H1 (cell line): Measurements from ENCODE around the gene SLC9B2. TPM values are rescaled to one million over a fixed set of nuclear protein-coding genes. Genes with fewer than 3 reads are reported as not detected.

Source experiments
- CTCF ChIA-PET: fragments of 300-600 bp; sonication (Branson Sonifier 250); formaldehyde crosslinking; loops from one replicate; lab custom pipeline; 2021; ENCODE audit not compliant: partially characterized antibody; lab: Charles Lee
- POLR2A ChIA-PET: fragments of 300-600 bp; sonication (Branson Sonifier 250); formaldehyde crosslinking; loops from one replicate; lab custom pipeline; 2021; ENCODE audit warnings: inconsistent platforms; ENCODE audit not compliant: partially characterized antibody; lab: Charles Lee
- DNase-seq, 2 experiments: peaks; one replicate each; pipeline versions ENCODE4 v3.0.0 to v3.0.0-alpha.2; 2010 to 2022; ENCODE audit warnings: low spot score in 2 of 2, low read depth in 1 of 2, mixed read lengths in 1 of 2
- FAIRE-seq: peaks from 2 replicates; lab custom pipeline; 2011; peaks lifted over from hg19 to GRCh38; lab: Jason Lieb, UNC
- H2AFZ ChIP-seq: 2 replicates; pipeline ENCODE4 v1.8.1; 2012; ENCODE audit warnings: low read length, inconsistent platforms
- H2AK5ac ChIP-seq: 2 replicates; pipeline ENCODE4 v1.6.1; 2013; ENCODE audit warnings: low read depth, low read length
- H2BK120ac ChIP-seq: replicated peaks from 2 replicates; pipeline ENCODE3; 2013; ENCODE audit warnings: low read depth, low read length, inconsistent platforms
- H2BK12ac ChIP-seq: 2 replicates; pipeline ENCODE4 v1.6.1; 2013; ENCODE audit warnings: low read depth, low read length
- H2BK15ac ChIP-seq: 2 replicates; pipeline ENCODE4 v1.6.1; 2013; ENCODE audit warnings: low read length
- H2BK20ac ChIP-seq: 2 replicates; pipeline ENCODE4 v1.6.1; 2013; ENCODE audit warnings: low read length
- H2BK5ac ChIP-seq: 2 replicates; pipeline ENCODE4 v1.6.1; 2013; ENCODE audit warnings: low read depth, low read length
- H3K14ac ChIP-seq: 2 replicates; pipeline ENCODE4 v1.6.1; 2013; ENCODE audit warnings: inconsistent platforms; ENCODE audit not compliant: insufficient read length
- H3K18ac ChIP-seq: 2 replicates; pipeline ENCODE4 v1.6.1; 2013; ENCODE audit warnings: low read length; ENCODE audit errors: extremely low read depth
- H3K23ac ChIP-seq: 2 replicates; pipeline ENCODE4 v1.6.1; 2013; ENCODE audit warnings: inconsistent platforms; ENCODE audit not compliant: insufficient read length
- H3K23me2 ChIP-seq: 2 replicates; pipeline ENCODE4 v1.6.1; 2013; ENCODE audit warnings: low read depth, low read length
- H3K27ac ChIP-seq: 2 replicates; pipeline ENCODE4 v1.6.1; 2011; ENCODE audit warnings: low read depth, low read length, inconsistent platforms
- H3K27me3 ChIP-seq, 4 experiments: replicated peaks in 1 of 4; 1 replicate in 1 of 4; 2 replicates in 3 of 4; pipeline versions ENCODE4 v1.6.1 to v1.8.1; 2011 to 2013; ENCODE audit warnings: low read length in 3 of 4, mild to moderate bottlenecking in 3 of 4, inconsistent platforms in 2 of 4, mixed read lengths in 2 of 4, moderate library complexity in 1 of 4; ENCODE audit not compliant: control insufficient read depth in 3 of 4, insufficient read depth in 3 of 4; ENCODE audit errors: extremely low read depth in 1 of 4
- H3K36me3 ChIP-seq, 4 experiments: 2 replicates each; pipeline versions ENCODE4 v1.6.1 to v1.8.1; 2011 to 2013; ENCODE audit warnings: mild to moderate bottlenecking in 4 of 4, low read length in 3 of 4, moderate library complexity in 2 of 4, control low read depth in 1 of 4, inconsistent platforms in 1 of 4; ENCODE audit not compliant: insufficient read depth in 4 of 4, control insufficient read depth in 2 of 4
- H3K4ac ChIP-seq: replicated peaks from 2 replicates; pipeline ENCODE3; 2013; ENCODE audit warnings: low read length, low read depth, mixed read lengths, inconsistent platforms; ENCODE audit not compliant: insufficient read length
- H3K4me1 ChIP-seq, 4 experiments: replicated peaks in 1 of 4; 1 replicate in 1 of 4; 2 replicates in 3 of 4; pipeline versions ENCODE4 v1.6.1 to v1.8.1; 2011 to 2013; ENCODE audit warnings: low read length in 3 of 4, inconsistent platforms in 2 of 4, mixed read lengths in 1 of 4; ENCODE audit not compliant: insufficient read depth in 4 of 4, control insufficient read depth in 3 of 4
- H3K4me2 ChIP-seq, 2 experiments: 2 replicates each; pipeline versions ENCODE4 v1.6.1 to v1.8.1; 2011 to 2013; ENCODE audit warnings: low read depth in 2 of 2, low read length in 2 of 2, control low read depth in 1 of 2, inconsistent platforms in 1 of 2, mild to moderate bottlenecking in 1 of 2; ENCODE audit not compliant: insufficient read depth in 1 of 2
- H3K4me3 ChIP-seq, 4 experiments: fragments of 200-600, 300-600 bp in 1 of 4; sonication (generic), shearing (Covaris generic), sonication (Bioruptor Twin) in 1 of 4; 2 replicates each; pipeline versions ENCODE4 v1.5.1 to v1.8.1; 2011 to 2016; ENCODE audit warnings: low read length in 4 of 4, low read depth in 3 of 4, control low read depth in 2 of 4, inconsistent platforms in 2 of 4, mild to moderate bottlenecking in 2 of 4, mixed read lengths in 1 of 4, moderate library complexity in 1 of 4; ENCODE audit not compliant: insufficient read depth in 2 of 4; ENCODE audit errors: extremely low read depth in 1 of 4
- H3K56ac ChIP-seq: replicated peaks from 2 replicates; pipeline ENCODE3; 2013; ENCODE audit warnings: low read depth, mild to moderate bottlenecking, mixed read lengths, low read length, inconsistent platforms; ENCODE audit not compliant: insufficient read length
- H3K79me1 ChIP-seq: 2 replicates; pipeline ENCODE4 v1.6.1; 2013; ENCODE audit warnings: low read depth, low read length, control low read depth
- H3K79me2 ChIP-seq, 2 experiments: 2 replicates each; pipeline versions ENCODE4 v1.6.1 to v1.8.1; 2012 to 2013; ENCODE audit warnings: low read length in 2 of 2, mild to moderate bottlenecking in 2 of 2, inconsistent platforms in 1 of 2; ENCODE audit not compliant: insufficient read depth in 2 of 2, control insufficient read depth in 1 of 2
- H3K9ac ChIP-seq, 4 experiments: replicated peaks in 1 of 4; 1 replicate in 1 of 4; 2 replicates in 3 of 4; pipeline versions ENCODE4 v1.6.1 to v1.8.1; 2011 to 2013; ENCODE audit warnings: low read depth in 3 of 4, low read length in 3 of 4, control low read depth in 2 of 4, mild to moderate bottlenecking in 2 of 4, moderate library complexity in 2 of 4, inconsistent platforms in 1 of 4; ENCODE audit errors: extremely low read depth in 1 of 4
- H3K9me3 ChIP-seq, 2 experiments: 2 replicates each; pipeline versions ENCODE4 v1.6.1 to v1.8.1; 2012 to 2013; ENCODE audit warnings: mild to moderate bottlenecking in 2 of 2, moderate library complexity in 2 of 2, control low read depth in 1 of 2, inconsistent platforms in 1 of 2, low read depth in 1 of 2, low read length in 1 of 2, mixed read lengths in 1 of 2; ENCODE audit not compliant: insufficient read depth in 2 of 2
- H4K20me1 ChIP-seq, 2 experiments: replicated peaks in 1 of 2; 2 replicates each; pipeline versions ENCODE3 to v1.8.1; 2011 to 2013; ENCODE audit warnings: inconsistent platforms in 2 of 2, low read length in 2 of 2, mild to moderate bottlenecking in 1 of 2; ENCODE audit not compliant: insufficient read depth in 2 of 2, control insufficient read depth in 1 of 2
- H4K5ac ChIP-seq: 2 replicates; pipeline ENCODE4 v1.6.1; 2013; ENCODE audit warnings: low read length, low read depth, mixed read lengths, inconsistent platforms; ENCODE audit not compliant: insufficient read length
- H4K8ac ChIP-seq: 2 replicates; pipeline ENCODE4 v1.8.0; 2013; ENCODE audit warnings: mild to moderate bottlenecking, moderate library complexity, low read length, inconsistent platforms; ENCODE audit not compliant: insufficient read depth; ENCODE audit errors: extremely low read depth
- H4K91ac ChIP-seq: replicated peaks from 2 replicates; pipeline ENCODE3; 2013; ENCODE audit warnings: low read length, mixed read lengths, inconsistent platforms; ENCODE audit not compliant: insufficient read length
- CEBPB ChIP-seq: IDR thresholded peaks from 2 replicates; pipeline ENCODE4 v1.6.1; 2012; ENCODE audit warnings: low read depth, low read length
- CHD2 ChIP-seq: IDR thresholded peaks from 2 replicates; pipeline ENCODE4 v1.6.1; 2012; ENCODE audit warnings: low read length, improper control_type of control experiment
- GABPA ChIP-seq: IDR thresholded peaks from 2 replicates; pipeline ENCODE4 v1.6.1; 2011; ENCODE audit warnings: mild to moderate bottlenecking, low read length, moderate library complexity, borderline replicate concordance; ENCODE audit not compliant: insufficient read depth
- JUND ChIP-seq: IDR thresholded peaks from 2 replicates; pipeline ENCODE4 v1.6.1; 2011; ENCODE audit warnings: mild to moderate bottlenecking, improper control_type of control experiment, low read length
- PHF8 ChIP-seq: fragments of 200-600 bp; sonication (generic); conservative IDR thresholded peaks from 2 replicates; pipeline ENCODE4 v1.7.1; 2012; ENCODE audit warnings: low read depth, mild to moderate bottlenecking, inconsistent platforms, low read length, moderate library complexity
- POLR2AphosphoS5 ChIP-seq: IDR thresholded peaks from 2 replicates; pipeline ENCODE4 v1.6.1; 2011; ENCODE audit warnings: low read depth, low read length
- RAD21 ChIP-seq, 2 experiments: IDR thresholded peaks in 1 of 2; conservative IDR thresholded peaks in 1 of 2; 2 replicates each; pipeline ENCODE4 v1.6.1; 2011; ENCODE audit warnings: low read depth in 2 of 2, low read length in 2 of 2, improper control_type of control experiment in 1 of 2, inconsistent platforms in 1 of 2, mild to moderate bottlenecking in 1 of 2, moderate library complexity in 1 of 2
- RFX5 ChIP-seq: IDR thresholded peaks from 2 replicates; pipeline ENCODE4 v1.6.1; 2011; ENCODE audit warnings: low read depth, low read length, improper control_type of control experiment, borderline replicate concordance
- RNF2 ChIP-seq: fragments of 200-900, 300-1000 bp; sonication (generic); IDR thresholded peaks from 2 replicates; pipeline ENCODE4 v1.7.1; 2016; ENCODE audit warnings: borderline replicate concordance, low read depth, mild to moderate bottlenecking, antibody characterized with exemption, low read length; ENCODE audit not compliant: poor library complexity, severe bottlenecking; ENCODE audit errors: missing control alignments
- SIX5 ChIP-seq: IDR thresholded peaks from 2 replicates; pipeline ENCODE4 v1.6.1; 2011; ENCODE audit warnings: mild to moderate bottlenecking, low read depth, low read length
- WGBS, 2 experiments: shearing (Covaris generic) in 1 of 2; methylation state at CpG; one replicate each; pipeline versions ENCODE4 v1.1.6 to v1.1.7; 2013 to 2015; ENCODE audit warnings: low lambda C conversion rate in 2 of 2, mixed read lengths in 2 of 2, inconsistent platforms in 1 of 2, low coverage in 1 of 2, missing lambda C conversion rate in 1 of 2; ENCODE audit not compliant: insufficient replicate concordance in 2 of 2, insufficient coverage in 1 of 2, insufficient read length in 1 of 2; ENCODE audit errors: extremely low coverage in 1 of 2, missing lambda C conversion rate in 1 of 2; 5-methylcytosine and 5-hydroxymethylcytosine counted together
- polyA plus RNA-seq, 7 experiments: library from polyadenylated mRNA; depleted of rRNA in 3 of 7; stranded (reverse) in 5 of 7; unstranded in 2 of 7; fragments of >200 nt in 5 of 7; fragments of 200-250 nt in 2 of 7; gene quantifications; 1 replicate in 5 of 7; 2 replicates in 1 of 7; 4 replicates in 1 of 7; pipeline versions ENCODE4 v1.2.1 to v1.2.3, GENCODE V29; 2011 to 2013; ENCODE audit warnings: missing spikeins in 2 of 7, mixed read lengths in 2 of 7
- total RNA-seq: library from RNA; stranded (reverse); fragmentation: NEBNext Ultra II Directional; extraction: Animal tissue kit (Norgen Biotek cat#: 25700); gene quantifications from 2 replicates; pipeline ENCODE4 v1.2.1, GENCODE V29; 2021

Gene SLC9B2
- total and polyA plus RNA-seq, 2 of the 8 experiments (the other 6 are each of a cell fraction or from before 2014, with no cell fraction given): 3.2 to 5.2 TPM

GRCh38 chr4:103010804-103011203, 65.8 kb downstream of the SLC9B2 start:
- Histone ChIP-seq H3K79me2 (no peaks in the 10 kb centered on the region), H4K5ac (no peak overlapping the region), H3K4me1 (no peaks in the 10 kb centered on the region), H4K91ac (no peak overlapping the region), H2BK5ac (no peak overlapping the region), H3K14ac (no peak overlapping the region), H2BK12ac (no peak overlapping the region), H3K9ac (no peak overlapping the region), H3K27me3 (no peaks in the 10 kb centered on the region), H2BK20ac (no peak overlapping the region), H3K56ac (no peak overlapping the region), H3K18ac (no peak overlapping the region), H3K9me3 (no peaks in the 10 kb centered on the region), H3K23me2 (no peaks in the 10 kb centered on the region), H3K4me2 (no peak overlapping the region), H3K4me3 (no peak overlapping the region), H3K27ac (no peak overlapping the region), H2AK5ac (no peak overlapping the region), H4K8ac (no peak overlapping the region), H2AFZ (no peak overlapping the region), H2BK120ac (no peak overlapping the region), H3K23ac (no peak overlapping the region), H3K4ac (no peak overlapping the region), H3K79me1 (no peaks in the 10 kb centered on the region), H4K20me1 (no peaks in the 10 kb centered on the region), H3K36me3 (no peaks in the 10 kb centered on the region), H2BK15ac (no peak overlapping the region)
- ChIA-PET POLR2A (interaction anchor here (1.1 to 1.4 kb wide), 2 partner anchors 183 to 185 kb away, joined by 3 read pairs; partner anchors contain the start of gene UBE2D3), CTCF (interaction anchor here (0.7 to 2.4 kb wide), 11 partner anchors 15 to 486 kb away, joined by 3 to 15 read pairs (median 4); no protein-coding TSS in a partner anchor)
- DNase-seq: no peak
- TF ChIP-seq JUND (no peak), PHF8 (no peak), RFX5 (no peak), GABPA (no peak), RNF2 (no peak), CHD2 (no peak), POLR2AphosphoS5 (no peak), CEBPB (no peak), SIX5 (no peak), RAD21 (IDR thresholded peaks at IDR 0.05 in 1 of 2, conservative IDR thresholded peaks at IDR 0.05 in 1 of 2; ENCODE audit: low read depth in 2 of 2, low read length in 2 of 2) (no peak)
- FAIRE-seq: no peak
- WGBS, 2 experiments: 94% methylated on average over 1 of the region's 1 CpG; no CpG with 5 or more reads in 1 of the 2 experiments
